BLaER1 treated with 17β-estradiol and CSF1 and Interleukin-3, amounts not matched to agents 10 nM and 100 nM (cell line): Measurements from ENCODE around the gene TEX13A.

Experiments used
- H3K27ac ChIP-seq, 11 experiments: shearing (Covaris generic); formaldehyde crosslinking; 2 replicates each; pipeline ENCODE4 v1.8.1; 2022
- H3K27me3 ChIP-seq, 11 experiments: shearing (Covaris generic); formaldehyde crosslinking; 2 replicates each; pipeline ENCODE4 v1.8.1; 2022
- H3K36me3 ChIP-seq, 11 experiments: shearing (Covaris generic); formaldehyde crosslinking; 2 replicates each; pipeline ENCODE4 v1.8.1; 2022
- H3K4me1 ChIP-seq, 10 experiments: shearing (Covaris generic); formaldehyde crosslinking; 2 replicates each; pipeline ENCODE4 v1.8.1; 2022
- H3K4me2 ChIP-seq, 11 experiments: shearing (Covaris generic); formaldehyde crosslinking; 2 replicates each; pipeline ENCODE4 v1.8.1; 2022
- H3K4me3 ChIP-seq, 10 experiments: shearing (Covaris generic); formaldehyde crosslinking; 2 replicates each; pipeline ENCODE4 v1.8.1; 2022
- H3K9ac ChIP-seq, 11 experiments: shearing (Covaris generic); formaldehyde crosslinking; 2 replicates each; pipeline ENCODE4 v1.8.1; 2022
- H3K9me3 ChIP-seq, 11 experiments: shearing (Covaris generic); formaldehyde crosslinking; replicated peaks in 1 of 11; 2 replicates each; pipeline ENCODE4 v1.8.1; 2022
- H4K20me1 ChIP-seq, 11 experiments: shearing (Covaris generic); formaldehyde crosslinking; 2 replicates each; pipeline ENCODE4 v1.8.1; 2022
- Cebpa-rat ChIP-seq, 11 experiments: shearing (Covaris generic); IDR thresholded peaks; 2 replicates each; pipeline ENCODE4 v1.8.1; 2022

Gene TEX13A

GRCh38 chrX:105229146-105229545, 8.7 kb upstream of the TEX13A start:
- Histone ChIP-seq H3K4me2 (no peak overlapping the region), H3K9ac (no peak overlapping the region), H3K36me3 (no peaks in the 10 kb centered on the region), H3K4me3 (no peak overlapping the region), H4K20me1 (no peaks in the 10 kb centered on the region), H3K9me3 (no peaks in the 10 kb centered on the region), H3K4me1 (peaks cover 0 to 10% (median 0%) of the 10 kb centered on the region in 10 experiments; a peak in 3 of 20 replicates), H3K27ac (no peak overlapping the region), H3K27me3 (no peaks in the 10 kb centered on the region)
- no peak for TF ChIP-seq Cebpa-rat (IDR thresholded peaks at IDR 0.05)

GRCh38 chrX:105228602-105229001, 8.1 kb upstream of the TEX13A start:
- H3K9ac ChIP-seq, result no peak overlapping the region
- no peak overlapping the region for H3K4me2 ChIP-seq
- H3K27me3 ChIP-seq, result no peaks in the 10 kb centered on the region
- H3K9me3 ChIP-seq, result no peaks in the 10 kb centered on the region
- no peaks in the 10 kb centered on the region for H3K36me3 ChIP-seq
- peaks cover 0 to 10% (median 0%) of the 10 kb centered on the region in 10 experiments; a peak in 3 of 20 replicates for H3K4me1 ChIP-seq
- H3K4me3 ChIP-seq, result no peak overlapping the region
- TF ChIP-seq Cebpa-rat (IDR thresholded peaks at IDR 0.05), result no peak
- H4K20me1 ChIP-seq, result no peaks in the 10 kb centered on the region
- no peak overlapping the region for H3K27ac ChIP-seq

- no peak overlapping the region for H3K9ac ChIP-seq
- no peaks in the 10 kb centered on the region for H3K9me3 ChIP-seq
- no peaks in the 10 kb centered on the region for H3K36me3 ChIP-seq
- H4K20me1 ChIP-seq, result no peaks in the 10 kb centered on the region
- no peak overlapping the region for H3K4me3 ChIP-seq
- no peak for TF ChIP-seq Cebpa-rat (IDR thresholded peaks at IDR 0.05)
- H3K27me3 ChIP-seq, result no peaks in the 10 kb centered on the region
- H3K27ac ChIP-seq, result no peak overlapping the region
- peak overlapping the region in 5 of 11 experiments; percentile 4 to 49 (median 14); a peak in 4 of 22 replicates for H3K4me2 ChIP-seq
- H3K4me1 ChIP-seq, result peaks cover 0 to 10% (median 0%) of the 10 kb centered on the region in 10 experiments; a peak in 3 of 20 replicates
Observed at GRCh38 chrX:105226499-105226898, 6.0 kb upstream of the TEX13A start.

GRCh38 chrX:105221374-105221773, 880 bp upstream of the TEX13A start:
- no peak overlapping the region for H3K9ac ChIP-seq
- no peak overlapping the region for H3K27ac ChIP-seq
- no peaks in the 10 kb centered on the region for H3K27me3 ChIP-seq
- peaks cover 0 to 18% (median 0%) of the 10 kb centered on the region in 11 experiments; a peak in 6 of 22 replicates for H3K9me3 ChIP-seq
- TF ChIP-seq Cebpa-rat (IDR thresholded peaks at IDR 0.05), result no peak
- no peaks in the 10 kb centered on the region for H4K20me1 ChIP-seq
- peaks cover 0 to 1% (median 0%) of the 10 kb centered on the region in 10 experiments; a peak in 1 of 20 replicates for H3K4me1 ChIP-seq
- H3K4me2 ChIP-seq, result no peak overlapping the region
- no peaks in the 10 kb centered on the region for H3K36me3 ChIP-seq
- H3K4me3 ChIP-seq, result no peak overlapping the region

GRCh38 chrX:105219454-105220401, 766 bp downstream of the TEX13A start:
- Histone ChIP-seq H3K4me1 (no peaks in the 10 kb centered on the region), H4K20me1 (no peaks in the 10 kb centered on the region), H3K27ac (no peak overlapping the region), H3K4me2 (no peak overlapping the region), H3K27me3 (no peaks in the 10 kb centered on the region), H3K36me3 (no peaks in the 10 kb centered on the region), H3K9me3 (peaks cover 0 to 24% (median 0%) of the 10 kb centered on the region in 11 experiments; a peak in 8 of 22 replicates), H3K4me3 (no peak overlapping the region), H3K9ac (no peak overlapping the region)
- TF ChIP-seq Cebpa-rat (IDR thresholded peaks at IDR 0.05), result no peak

- Histone ChIP-seq H3K4me3 (no peak overlapping the region), H3K36me3 (no peaks in the 10 kb centered on the region), H3K4me2 (no peak overlapping the region), H3K9me3 (peaks cover 0 to 3% (median 0%) of the 10 kb centered on the region in 11 experiments; a peak in 3 of 22 replicates), H4K20me1 (no peaks in the 10 kb centered on the region), H3K4me1 (no peaks in the 10 kb centered on the region), H3K9ac (no peak overlapping the region), H3K27me3 (no peaks in the 10 kb centered on the region), H3K27ac (no peak overlapping the region)
- TF ChIP-seq Cebpa-rat (IDR thresholded peaks at IDR 0.05), result no peak
Observed at GRCh38 chrX:105211066-105211575, 9.4 kb downstream of the TEX13A start.

- no peaks in the 10 kb centered on the region for H4K20me1 ChIP-seq
- H3K9me3 ChIP-seq, result no peaks in the 10 kb centered on the region; a peak in 1 of 22 replicates
- TF ChIP-seq Cebpa-rat (IDR thresholded peaks at IDR 0.05), result no peak
- H3K27me3 ChIP-seq, result no peaks in the 10 kb centered on the region
- H3K4me3 ChIP-seq, result no peak overlapping the region
- H3K4me1 ChIP-seq, result no peaks in the 10 kb centered on the region
- H3K4me2 ChIP-seq, result no peak overlapping the region
- H3K27ac ChIP-seq, result no peak overlapping the region
- H3K36me3 ChIP-seq, result no peaks in the 10 kb centered on the region
- H3K9ac ChIP-seq, result no peak overlapping the region
Observed at GRCh38 chrX:105210258-105210657, 10.2 kb downstream of the TEX13A start.

GRCh38 chrX:105209406-105209805, 11.1 kb downstream of the TEX13A start:
- no peak overlapping the region for H3K27ac ChIP-seq
- H3K9ac ChIP-seq, result no peak overlapping the region
- H3K27me3 ChIP-seq, result no peaks in the 10 kb centered on the region
- H3K4me2 ChIP-seq, result no peak overlapping the region
- H3K9me3 ChIP-seq, result no peaks in the 10 kb centered on the region; a peak in 1 of 22 replicates
- TF ChIP-seq Cebpa-rat (IDR thresholded peaks at IDR 0.05), result no peak
- no peaks in the 10 kb centered on the region for H3K4me1 ChIP-seq
- H4K20me1 ChIP-seq, result no peaks in the 10 kb centered on the region
- no peaks in the 10 kb centered on the region for H3K36me3 ChIP-seq
- H3K4me3 ChIP-seq, result no peak overlapping the region

- TF ChIP-seq Cebpa-rat (IDR thresholded peaks at IDR 0.05), result no peak
Observed at GRCh38 chrX:105191878-105192277, 28.6 kb downstream of the TEX13A start.

More at GRCh38 chrX:105191878-105192277, 28.6 kb downstream of the TEX13A start:
- Histone ChIP-seq H3K4me2 (no peak overlapping the region), H3K9me3 (no peaks in the 10 kb centered on the region), H4K20me1 (no peaks in the 10 kb centered on the region), H3K27me3 (no peaks in the 10 kb centered on the region), H3K4me3 (no peak overlapping the region), H3K9ac (no peak overlapping the region), H3K4me1 (no peaks in the 10 kb centered on the region), H3K27ac (no peak overlapping the region), H3K36me3 (no peaks in the 10 kb centered on the region)
